Panc1 (cell line): ENCODE results near the gene SCRG1.

Experiments
- CTCF ChIP-seq: fragments of 450-650 bp; IDR thresholded peaks from 2 replicates; pipeline ENCODE4 v1.5.1; 2017; ENCODE audit warnings: mild to moderate bottlenecking
- POLR2AphosphoS5 ChIP-seq: IDR thresholded peaks from 2 replicates; pipeline ENCODE4 v1.6.1; 2012; ENCODE audit warnings: mild to moderate bottlenecking, low read depth, low read length, moderate library complexity
- REST ChIP-seq, 2 experiments: IDR thresholded peaks; 2 replicates each; pipeline ENCODE4 v1.6.1; 2011 to 2012; ENCODE audit warnings: low read depth in 2 of 2, control low read depth in 1 of 2, low read length in 1 of 2, mild to moderate bottlenecking in 1 of 2, moderate library complexity in 1 of 2; ENCODE audit not compliant: insufficient read depth in 1 of 2
- TCF7L2 ChIP-seq: IDR thresholded peaks from 2 replicates; pipeline ENCODE4 v1.6.1; 2011; ENCODE audit warnings: mild to moderate bottlenecking, low read depth, low read length, inconsistent platforms

GRCh38 chr4:173381610-173382009, 17.3 kb downstream of the SCRG1 start:
- TF ChIP-seq CTCF (no peak), TCF7L2 (no peak), POLR2AphosphoS5 (no peak), REST (IDR thresholded peaks at IDR 0.05; ENCODE audit: insufficient read depth in 1 of 2, low read depth in 2 of 2, low read length in 1 of 2) (no peak)
